ENCODE measurements around the gene COL6A5.
"Not testable (repeated sequence)": the region's sequence is repeated elsewhere in the genome, so short reads cannot be mapped to it uniquely, and the experiment has no call there.

The COL6A5 gene

GRCh38 chr3:130342821-130343661, 2.4 kb upstream of the COL6A5 start:
- H3K36me3 ChIP-seq (ENCODE audit: control insufficient read depth, insufficient read depth, low read length), result no peaks in the 10 kb centered on the region
- no peak for TF ChIP-seq CTCF (IDR thresholded peaks at IDR 0.05)
- H3K79me2 ChIP-seq, result no peaks in the 10 kb centered on the region
- H3K27me3 ChIP-seq (ENCODE audit: control insufficient read depth, insufficient read depth, low read length), result no peaks in the 10 kb centered on the region
- H3K4me3 ChIP-seq (ENCODE audit: low read depth, low read length), result no peak overlapping the region
- no peaks in the 10 kb centered on the region for H3K9me3 ChIP-seq (ENCODE audit: control insufficient read depth, low read length)
- no peaks in the 10 kb centered on the region for H3K4me1 ChIP-seq
- H3K27ac ChIP-seq, result no peak overlapping the region
- no peak overlapping the region for H3K4me2 ChIP-seq (ENCODE audit: low read length)
- no peak overlapping the region for H2AFZ ChIP-seq
- no peak overlapping the region for H3K9ac ChIP-seq

- not testable (repeated sequence) for H3K27me3 ChIP-seq (ENCODE audit: control insufficient read depth, insufficient read depth, low read length); H3K9ac ChIP-seq; H3K9me3 ChIP-seq (ENCODE audit: control insufficient read depth, low read length); H3K79me2 ChIP-seq; H2AFZ ChIP-seq; H3K27ac ChIP-seq; H3K4me2 ChIP-seq (ENCODE audit: low read length); H3K36me3 ChIP-seq (ENCODE audit: control insufficient read depth, insufficient read depth, low read length); H3K4me1 ChIP-seq; H3K4me3 ChIP-seq (ENCODE audit: low read depth, low read length)
Observed at GRCh38 chr3:130348258-130348657, 2.8 kb downstream of the COL6A5 start.

- Histone ChIP-seq H3K79me2 (no peaks in the 10 kb centered on the region), H3K4me3 (ENCODE audit: low read depth, low read length) (no peak overlapping the region)
Observed at GRCh38 chr3:130354430-130354829, 9.0 kb downstream of the COL6A5 start.

GRCh38 chr3:130374033-130374432, 28.6 kb downstream of the COL6A5 start:
- Histone ChIP-seq H3K4me2 (ENCODE audit: low read length) (no peak overlapping the region), H3K4me1 (no peaks in the 10 kb centered on the region), H2AFZ (no peak overlapping the region), H3K9ac (no peak overlapping the region), H3K27ac (no peak overlapping the region), H3K36me3 (ENCODE audit: control insufficient read depth, insufficient read depth, low read length) (no peaks in the 10 kb centered on the region), H3K4me3 (ENCODE audit: low read depth, low read length) (no peak overlapping the region), H3K27me3 (ENCODE audit: control insufficient read depth, insufficient read depth, low read length) (no peaks in the 10 kb centered on the region), H3K79me2 (no peaks in the 10 kb centered on the region), H3K9me3 (ENCODE audit: control insufficient read depth, low read length) (no peaks in the 10 kb centered on the region)
- TF ChIP-seq CTCF (IDR thresholded peaks at IDR 0.05), result no peak

More at GRCh38 chr3:130354430-130354829, 9.0 kb downstream of the COL6A5 start:
- no peaks in the 10 kb centered on the region for H3K36me3 ChIP-seq (ENCODE audit: control insufficient read depth, insufficient read depth, low read length)
- H2AFZ ChIP-seq, result no peak overlapping the region
- no peaks in the 10 kb centered on the region for H3K27me3 ChIP-seq (ENCODE audit: control insufficient read depth, insufficient read depth, low read length)
- H3K9ac ChIP-seq, result no peak overlapping the region
- no peaks in the 10 kb centered on the region for H3K9me3 ChIP-seq (ENCODE audit: control insufficient read depth, low read length)
- TF ChIP-seq CTCF (IDR thresholded peaks at IDR 0.05), result no peak
- no peak overlapping the region for H3K27ac ChIP-seq
- H3K4me1 ChIP-seq, result no peaks in the 10 kb centered on the region
- H3K4me2 ChIP-seq (ENCODE audit: low read length), result no peak overlapping the region

- H3K27me3 ChIP-seq (ENCODE audit: control insufficient read depth, insufficient read depth, low read length), result no peaks in the 10 kb centered on the region
- no peaks in the 10 kb centered on the region for H3K79me2 ChIP-seq
- TF ChIP-seq CTCF (IDR thresholded peaks at IDR 0.05), result no peak
- H3K36me3 ChIP-seq (ENCODE audit: control insufficient read depth, insufficient read depth, low read length), result no peaks in the 10 kb centered on the region
- no peak overlapping the region for H2AFZ ChIP-seq
- H3K9ac ChIP-seq, result no peak overlapping the region
- H3K9me3 ChIP-seq (ENCODE audit: control insufficient read depth, low read length), result no peaks in the 10 kb centered on the region
- no peak overlapping the region for H3K27ac ChIP-seq
- no peak overlapping the region for H3K4me2 ChIP-seq (ENCODE audit: low read length)
- no peaks in the 10 kb centered on the region for H3K4me1 ChIP-seq
- H3K4me3 ChIP-seq (ENCODE audit: low read depth, low read length), result no peak overlapping the region
Observed at GRCh38 chr3:130374908-130375307, 29.4 kb downstream of the COL6A5 start.

Measured in parathyroid adenoma (tissue), 2 donors.